HG02840 (cell line): ENCODE measurements around the gene CCDC198.

Source experiments
- ATAC-seq: cut with Tn5 transposase; IDR thresholded peaks from one replicate; pipeline ENCODE4 v1.9.1; 2021; ENCODE audit warnings: mild to moderate bottlenecking, moderate library complexity, moderate number of reproducible peaks; ENCODE audit not compliant: unreplicated experiment, low FRiP score

Gene CCDC198

GRCh38 chr14:57470909-57471308 is 22.7 kb downstream of the CCDC198 start:
- ATAC-seq = no peak

- ATAC-seq = peak; percentile 91
These were observed 29.5 kb downstream of the CCDC198 start for GRCh38 chr14:57464008-57464730.

- no peak for ATAC-seq
These were observed 31.1 kb downstream of the CCDC198 start for GRCh38 chr14:57462551-57462950.

- ATAC-seq = no peak
These were observed 31.8 kb downstream of the CCDC198 start for GRCh38 chr14:57461777-57462320.

- no peak for ATAC-seq
These were observed 57.7 kb downstream of the CCDC198 start for GRCh38 chr14:57435923-57436322.

- no peak for ATAC-seq
These were observed 72.7 kb downstream of the CCDC198 start for GRCh38 chr14:57420986-57421385.

- ATAC-seq = no peak
These were observed 73.6 kb downstream of the CCDC198 start for GRCh38 chr14:57420033-57420432.
